H1 (cell line): ENCODE measurements around the gene CROCC.
"Not testable (repeated sequence)": the region's sequence is repeated elsewhere in the genome, so short reads cannot be mapped to it uniquely, and the experiment has no call there.

ENCODE experiments used
- ASH2L ChIP-seq: fragments of 200-600, 300-600 bp; sonication (generic); IDR thresholded peaks from one replicate; pipeline ENCODE4 v1.7.1; 2017; ENCODE audit warnings: low read length
- BRCA1 ChIP-seq: IDR thresholded peaks from 2 replicates; pipeline ENCODE4 v1.6.1; 2012; ENCODE audit warnings: low read depth, low read length, improper control_type of control experiment
- EZH2 ChIP-seq: fragments of 200-600 bp; sonication (generic); IDR thresholded peaks from 2 replicates; pipeline ENCODE4 v1.7.1; 2012; ENCODE audit warnings: low read depth, mild to moderate bottlenecking, moderate library complexity, low read length, inconsistent platforms; ENCODE audit not compliant: severe bottlenecking
- RAD21 ChIP-seq, 2 experiments: IDR thresholded peaks in 1 of 2; conservative IDR thresholded peaks in 1 of 2; 2 replicates each; pipeline ENCODE4 v1.6.1; 2011; ENCODE audit warnings: low read depth in 2 of 2, low read length in 2 of 2, improper control_type of control experiment in 1 of 2, inconsistent platforms in 1 of 2, mild to moderate bottlenecking in 1 of 2, moderate library complexity in 1 of 2
- SUZ12 ChIP-seq: fragments of 200-600 bp; sonication (generic); IDR thresholded peaks from 2 replicates; pipeline ENCODE4 v1.6.1; 2012; ENCODE audit warnings: mild to moderate bottlenecking, inconsistent platforms, low read length, moderate library complexity, mixed read lengths
- TAF1 ChIP-seq: IDR thresholded peaks from 2 replicates; pipeline ENCODE4 v1.6.1; 2011; ENCODE audit warnings: mild to moderate bottlenecking, low read depth, low read length
- TCF12 ChIP-seq: IDR thresholded peaks from 2 replicates; pipeline ENCODE4 v1.6.1; 2011; ENCODE audit warnings: low read depth, mild to moderate bottlenecking, low read length
- TF ChIP-seq, protein P1 (sequence below), 3 experiments: IDR thresholded peaks; 1 replicate in 2 of 3; 2 replicates in 1 of 3; pipeline versions ENCODE4 v1.5.1 to v1.6.1; 2011; ENCODE audit warnings: low read length in 3 of 3, mild to moderate bottlenecking in 3 of 3, inconsistent platforms in 2 of 3, low read depth in 1 of 3, moderate library complexity in 1 of 3; ENCODE audit not compliant: insufficient read depth in 1 of 3; ENCODE audit errors: control extremely low read depth in 1 of 3
- TF ChIP-seq, protein P2 (sequence below): IDR thresholded peaks from 2 replicates; pipeline ENCODE4 v1.6.1; 2011; ENCODE audit warnings: low read length, improper control_type of control experiment

DNA sequence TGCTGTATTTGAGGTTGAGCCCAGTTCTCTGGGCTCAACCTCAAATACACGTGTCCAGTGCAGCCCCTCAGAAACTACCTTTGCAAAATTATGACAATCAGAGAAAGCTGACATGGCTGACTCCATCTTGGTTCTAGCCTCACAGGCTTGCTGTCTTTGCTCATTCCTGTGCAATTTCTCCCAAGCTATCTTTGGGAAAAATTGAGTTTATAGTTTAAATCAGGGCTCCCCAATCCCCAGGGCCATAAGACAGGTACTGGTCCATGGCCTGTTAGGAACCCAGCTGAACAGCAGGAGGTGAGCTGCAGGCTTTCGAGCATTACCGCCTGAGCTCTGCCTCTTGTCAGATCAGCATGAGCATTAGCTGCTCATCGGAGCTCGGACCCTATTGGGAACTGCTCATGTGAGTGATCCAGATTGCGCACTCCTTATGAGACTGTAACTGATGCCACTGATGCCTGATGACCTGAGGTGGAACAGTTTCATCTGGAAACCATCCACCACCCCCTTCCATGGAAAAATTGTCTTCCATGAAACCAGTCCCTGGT lies 28.7 kb upstream of the CROCC start:
- TF ChIP-seq, protein P1, sequence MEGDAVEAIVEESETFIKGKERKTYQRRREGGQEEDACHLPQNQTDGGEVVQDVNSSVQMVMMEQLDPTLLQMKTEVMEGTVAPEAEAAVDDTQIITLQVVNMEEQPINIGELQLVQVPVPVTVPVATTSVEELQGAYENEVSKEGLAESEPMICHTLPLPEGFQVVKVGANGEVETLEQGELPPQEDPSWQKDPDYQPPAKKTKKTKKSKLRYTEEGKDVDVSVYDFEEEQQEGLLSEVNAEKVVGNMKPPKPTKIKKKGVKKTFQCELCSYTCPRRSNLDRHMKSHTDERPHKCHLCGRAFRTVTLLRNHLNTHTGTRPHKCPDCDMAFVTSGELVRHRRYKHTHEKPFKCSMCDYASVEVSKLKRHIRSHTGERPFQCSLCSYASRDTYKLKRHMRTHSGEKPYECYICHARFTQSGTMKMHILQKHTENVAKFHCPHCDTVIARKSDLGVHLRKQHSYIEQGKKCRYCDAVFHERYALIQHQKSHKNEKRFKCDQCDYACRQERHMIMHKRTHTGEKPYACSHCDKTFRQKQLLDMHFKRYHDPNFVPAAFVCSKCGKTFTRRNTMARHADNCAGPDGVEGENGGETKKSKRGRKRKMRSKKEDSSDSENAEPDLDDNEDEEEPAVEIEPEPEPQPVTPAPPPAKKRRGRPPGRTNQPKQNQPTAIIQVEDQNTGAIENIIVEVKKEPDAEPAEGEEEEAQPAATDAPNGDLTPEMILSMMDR (IDR thresholded peaks at IDR 0.05; ENCODE audit: control extremely low read depth in 1 of 3, insufficient read depth in 1 of 3, low read depth in 1 of 3, low read length in 3 of 3), result not testable (repeated sequence)
- TF ChIP-seq, protein P2, sequence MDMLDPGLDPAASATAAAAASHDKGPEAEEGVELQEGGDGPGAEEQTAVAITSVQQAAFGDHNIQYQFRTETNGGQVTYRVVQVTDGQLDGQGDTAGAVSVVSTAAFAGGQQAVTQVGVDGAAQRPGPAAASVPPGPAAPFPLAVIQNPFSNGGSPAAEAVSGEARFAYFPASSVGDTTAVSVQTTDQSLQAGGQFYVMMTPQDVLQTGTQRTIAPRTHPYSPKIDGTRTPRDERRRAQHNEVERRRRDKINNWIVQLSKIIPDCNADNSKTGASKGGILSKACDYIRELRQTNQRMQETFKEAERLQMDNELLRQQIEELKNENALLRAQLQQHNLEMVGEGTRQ, result not testable (repeated sequence)
- not testable (repeated sequence) for TF ChIP-seq ASH2L; BRCA1; SUZ12; TCF12; TAF1; EZH2; RAD21 (IDR thresholded peaks at IDR 0.05 in 1 of 2, conservative IDR thresholded peaks at IDR 0.05 in 1 of 2; ENCODE audit: low read depth in 2 of 2, low read length in 2 of 2)
